Sciatic nerve (tissue), 2 donors: ENCODE data around the gene PRR22. TPM values are rescaled to one million over a fixed set of nuclear protein-coding genes. Genes with fewer than 3 reads are reported as not detected.
A peak's percentile ranks its signal among the peaks of the same experiment; 100 is the strongest.

Experiments used
- ATAC-seq: fragments of 200-7000 bp; cut with Tn5 transposase; one replicate; pipeline ENCODE4 v1.9.1; 2020; ENCODE audit warnings: mild to moderate bottlenecking, moderate library complexity
- DNase-seq: peaks from one replicate; pipeline ENCODE4 v3.0.0-alpha.2; 2020; ENCODE audit warnings: low spot score
- intact Hi-C: fragments of 100-400 bp; cut with DNase I; formaldehyde crosslinking; loops from one replicate; pipeline ENCODE4 v1.14.2; 2022
- total RNA-seq: library from RNA; stranded (reverse); fragmentation: NEBNext Ultra II Directional; extraction: Animal tissue kit (Norgen Biotek cat#: 25700); gene quantifications from one replicate; pipeline ENCODE4 v1.2.1, GENCODE V29; 2021
- donor health status: DM: no; HTN: no; CAD: no.
- donor health status: DM: no; HTN: no; CAD: no.

PRR22 gene
- total RNA-seq, 1 donor from 2014 or later: 1.0 TPM

GRCh38 chr19:5817218-5817617 is 32.7 kb upstream of the PRR22 start:
- no peak for DNase-seq
- intact Hi-C loops: no loop called here
- ATAC-seq: no peak

DNA sequence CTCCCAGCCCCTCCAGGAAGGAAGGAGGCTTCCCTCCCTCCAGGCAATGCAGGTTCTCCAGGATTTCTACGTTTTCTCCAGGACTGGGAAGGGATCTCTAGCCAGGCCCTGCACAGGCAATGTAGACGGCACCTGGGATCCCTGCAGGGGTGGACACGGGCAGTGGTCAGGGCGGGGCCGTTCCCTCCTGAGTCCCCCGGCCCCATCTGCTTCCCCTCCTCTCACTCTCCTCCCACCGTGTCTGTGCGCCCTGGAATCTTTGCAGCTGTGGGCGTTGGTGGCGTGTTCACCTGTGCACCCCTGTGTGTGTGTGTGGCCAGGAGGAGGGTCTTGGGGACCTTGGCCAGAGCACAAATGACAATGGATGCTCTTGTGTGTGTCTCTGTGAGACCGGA is 30.3 kb upstream of the PRR22 start:
- ATAC-seq: no peak
- no peak for DNase-seq
- intact Hi-C loops: no loop called here

DNA sequence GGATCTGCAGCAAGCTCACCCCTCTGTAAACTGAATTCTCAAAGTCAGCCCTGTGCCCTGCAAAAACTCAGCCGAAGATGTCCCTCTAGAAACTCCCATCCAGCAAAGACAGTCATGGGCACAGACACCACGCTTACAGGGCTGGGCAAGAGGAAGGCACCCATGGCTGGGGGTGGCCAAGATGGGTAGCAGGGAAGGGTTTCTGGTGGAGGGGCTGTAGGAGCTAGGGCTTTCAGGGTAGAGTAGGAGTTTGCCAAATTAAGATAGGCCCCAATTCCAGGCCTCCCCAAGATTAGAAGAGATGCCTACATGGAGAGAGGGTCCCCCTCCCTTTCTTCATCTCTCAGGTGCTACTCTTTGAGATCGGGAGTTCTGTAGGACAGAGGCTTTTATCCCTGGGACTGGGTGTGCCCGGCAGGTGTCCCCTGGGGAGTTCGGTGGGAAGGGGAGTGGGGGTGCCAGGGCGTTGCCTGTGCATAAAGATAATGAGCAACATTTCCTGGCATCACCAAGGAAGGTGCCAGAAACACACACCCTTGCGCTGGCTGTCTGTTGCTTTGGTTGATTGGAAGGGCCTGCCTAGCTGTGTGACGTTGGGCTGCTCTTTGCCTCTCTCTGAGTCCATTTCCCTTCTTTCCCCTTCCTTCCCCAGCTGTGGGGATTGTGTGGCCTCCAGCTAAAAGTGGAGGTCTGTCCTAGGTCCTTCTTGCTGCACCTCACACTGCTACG is 29.7 kb upstream of the PRR22 start:
- no peak for DNase-seq
- intact Hi-C loops: no loop called here
- ATAC-seq: no peak

GRCh38 chr19:5811117-5811516 is 26.6 kb upstream of the PRR22 start:
- intact Hi-C loops: no loop called here
- no peak for DNase-seq
- no peak for ATAC-seq

DNA sequence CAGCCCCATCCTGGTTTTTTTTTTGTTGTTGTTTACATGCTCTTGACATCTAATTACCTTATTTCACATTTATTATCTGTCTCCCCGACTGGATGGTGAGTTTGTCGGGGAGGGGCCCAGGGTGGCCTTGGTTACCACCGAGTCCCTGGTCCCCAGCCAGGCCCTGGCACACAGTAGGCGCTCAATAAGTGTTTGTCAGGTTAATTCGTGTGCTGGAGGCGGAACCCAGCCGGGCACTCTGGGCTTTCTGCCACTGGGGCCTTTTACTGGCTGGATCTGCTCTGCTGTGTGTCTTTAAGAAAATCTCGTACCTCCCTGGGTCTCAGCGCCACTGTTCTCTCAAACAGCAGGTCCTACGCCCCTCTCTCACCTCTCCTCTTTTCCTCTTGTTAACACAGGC is 24.9 kb upstream of the PRR22 start:
- no peak for ATAC-seq
- intact Hi-C loops: no loop called here

DNA sequence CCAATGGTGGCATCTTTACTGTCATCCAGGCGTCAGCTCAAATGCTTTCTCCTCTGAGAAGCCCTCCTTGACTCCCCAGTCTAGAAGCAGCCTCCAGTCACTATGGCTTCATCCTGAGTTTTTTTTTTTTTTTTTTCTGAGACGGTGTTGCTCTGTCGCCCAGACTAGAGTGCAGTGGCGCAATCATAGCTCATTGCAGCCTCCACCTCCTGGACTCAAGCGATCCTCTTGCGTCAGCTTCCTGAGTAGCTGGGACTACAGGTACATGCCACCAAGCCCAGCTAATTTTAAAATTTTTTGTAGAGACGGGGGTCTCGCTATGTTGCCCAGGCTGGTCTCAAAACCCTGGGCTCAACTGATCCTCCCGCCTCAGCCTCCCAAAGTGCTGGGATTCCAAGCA is 24.5 kb upstream of the PRR22 start:
- no peak for DNase-seq
- ATAC-seq: no peak
- intact Hi-C loops: no loop called here

More for the DNA sequence above, 24.9 kb upstream of the PRR22 start:
- no peak for DNase-seq

DNA sequence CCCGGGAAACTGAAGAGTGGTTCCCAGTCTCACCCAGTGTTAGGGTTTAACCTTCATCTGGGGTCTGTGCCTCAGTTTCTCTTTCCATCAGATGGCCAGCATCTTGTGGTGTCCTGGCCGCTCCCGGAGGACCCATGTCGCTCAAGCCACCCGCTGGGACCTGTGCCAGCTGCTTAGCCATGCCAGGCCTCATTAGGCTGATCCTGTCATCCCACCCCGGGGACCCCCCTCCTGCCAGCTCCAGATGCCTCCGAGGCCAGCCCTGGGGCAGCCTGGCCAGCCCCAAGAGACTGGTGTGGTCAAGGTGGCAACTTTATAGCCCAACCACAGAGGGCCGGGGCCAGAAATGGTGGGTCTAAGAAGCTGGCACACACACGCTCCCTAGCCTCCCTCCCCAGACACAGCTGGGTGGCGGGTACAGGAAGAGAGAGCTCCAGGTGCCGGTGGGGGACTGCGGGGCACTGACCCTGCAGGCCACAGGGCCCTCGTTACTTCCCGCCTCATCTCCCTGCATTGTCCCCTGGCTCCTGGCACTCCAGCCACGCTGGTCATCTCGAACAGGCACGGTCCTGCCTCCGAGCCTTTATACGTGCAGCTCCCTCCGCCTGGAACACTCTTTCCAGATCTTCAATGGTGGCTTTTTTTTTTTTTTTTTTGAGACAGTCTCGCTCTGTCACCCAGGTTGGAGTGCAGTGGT is 23.7 kb upstream of the PRR22 start:
- intact Hi-C loops: no loop called here
- DNase-seq: no peak

DNA sequence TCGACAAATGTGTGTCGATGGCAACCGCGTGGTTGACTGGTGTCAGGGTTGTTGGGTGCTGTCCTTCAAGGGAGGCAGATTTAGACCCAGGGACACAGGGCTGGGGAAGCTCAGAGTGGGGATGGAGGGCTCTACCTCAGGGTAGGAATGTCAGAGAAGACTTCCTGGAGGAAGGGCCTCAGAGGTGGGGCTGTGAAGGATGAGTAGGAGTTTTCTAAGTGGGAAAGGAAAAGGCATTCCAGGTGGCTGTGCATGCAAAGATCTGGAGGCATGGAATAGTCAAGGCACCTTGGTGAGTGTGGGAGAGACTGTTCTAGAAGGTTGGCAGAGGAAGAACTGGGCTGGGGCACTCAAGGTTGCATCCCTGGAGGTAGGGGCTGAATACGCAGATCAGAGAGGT is 22.4 kb upstream of the PRR22 start:
- intact Hi-C loops: no loop called here

More for the DNA sequence above, 23.7 kb upstream of the PRR22 start:
- ATAC-seq: no peak

GRCh38 chr19:5806133-5806489 is 21.6 kb upstream of the PRR22 start:
- no peak for ATAC-seq

More for the DNA sequence above, 22.4 kb upstream of the PRR22 start:
- DNase-seq (no peak), ATAC-seq (no peak)

DNA sequence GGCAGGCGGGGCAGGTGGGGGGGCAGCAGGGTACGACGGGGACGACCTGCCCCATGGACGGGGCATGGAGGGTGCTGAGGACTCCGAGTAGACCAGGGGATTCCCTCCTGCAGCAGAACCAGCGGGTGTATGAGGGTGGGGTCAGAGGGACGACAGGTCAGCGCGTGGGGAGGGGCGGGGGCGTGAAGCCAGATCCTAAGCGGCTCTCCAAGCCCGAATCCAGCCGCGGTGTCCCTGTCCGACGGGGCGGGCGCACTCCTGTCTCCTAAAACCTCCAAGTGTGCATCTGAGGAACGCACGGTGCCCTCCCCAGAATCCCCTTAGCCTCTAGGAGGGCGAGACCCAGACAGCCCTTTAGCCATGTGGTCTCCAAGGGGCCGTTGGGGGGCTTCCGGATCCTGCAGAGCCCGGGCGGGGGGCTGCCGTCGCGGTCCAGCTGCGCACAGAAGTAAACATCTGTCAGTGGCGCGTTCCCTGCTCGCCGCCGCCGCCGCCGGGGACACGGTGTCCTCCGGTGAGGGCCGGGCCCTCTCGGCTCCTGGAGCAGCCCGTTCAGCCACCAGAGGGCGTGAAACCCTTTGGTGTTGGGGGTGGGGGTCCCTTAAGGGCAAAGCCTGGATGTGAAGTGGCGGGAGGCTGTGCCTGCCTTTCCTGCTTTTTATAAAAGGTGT is 21.1 kb upstream of the PRR22 start:
- ATAC-seq (no peak), DNase-seq (no peak)
- intact Hi-C loops: no loop called here

More at GRCh38 chr19:5806133-5806489, 21.6 kb upstream of the PRR22 start:
- intact Hi-C loops: no loop called here
- DNase-seq: no peak

DNA sequence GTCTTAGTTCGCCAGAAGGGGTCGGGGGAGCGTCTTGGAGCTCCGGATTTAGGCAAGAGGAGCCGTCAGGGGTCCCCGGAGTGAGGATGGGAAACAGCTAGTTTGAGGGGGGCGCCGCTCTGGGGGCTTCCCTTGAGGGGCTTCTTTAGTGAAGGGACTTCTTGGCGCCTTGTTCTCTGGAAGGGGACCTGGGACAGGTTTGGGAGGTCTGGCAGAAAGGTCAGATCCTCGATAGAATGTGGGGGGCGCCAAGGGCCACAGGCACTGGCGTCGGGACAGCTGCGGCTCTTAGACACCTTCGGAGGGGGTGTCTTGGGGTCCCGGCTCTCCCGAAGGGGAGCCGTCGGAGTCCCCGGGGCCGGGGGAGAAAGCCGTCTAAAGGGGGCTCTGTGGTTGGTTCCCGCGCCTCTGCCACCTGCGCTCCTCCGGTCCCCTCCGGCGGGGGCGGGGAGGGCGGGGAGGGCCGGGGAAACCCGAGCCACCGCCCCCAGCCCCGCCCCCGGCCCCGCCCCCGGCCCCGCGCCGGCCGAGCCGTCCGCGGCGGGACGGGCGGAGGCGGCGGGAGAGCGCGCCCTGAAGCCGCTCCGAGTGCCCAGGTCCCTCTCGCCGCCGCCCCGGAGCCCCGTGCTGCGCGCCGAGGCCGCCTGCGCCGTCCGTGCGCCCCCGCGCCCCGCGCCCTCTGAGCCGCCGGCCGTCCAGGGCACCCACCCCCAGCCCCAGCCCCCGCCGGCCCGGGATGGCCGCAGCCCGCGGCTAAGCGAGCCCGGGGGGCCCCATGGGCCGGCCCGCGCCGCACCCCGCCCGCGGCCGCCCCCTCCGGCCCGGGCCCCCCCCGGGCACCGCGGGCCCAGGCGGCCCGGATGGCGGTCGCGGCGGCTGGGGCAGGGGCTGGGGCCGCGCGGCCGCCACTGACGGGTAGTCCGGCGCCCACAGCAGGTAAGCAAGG is 20.2 kb upstream of the PRR22 start, which contains the start of gene NRTN:
Gene NRTN, plus strand, starts transcription at position 552 of the 946 bp plus-strand sequence. CDS start 19,099 bp downstream, outside the sequence.
- ATAC-seq (no peak), DNase-seq (no peak)
- intact Hi-C loops: no loop called here

GRCh38 chr19:5803752-5804515 is 19.4 kb upstream of the PRR22 start:
- intact Hi-C loops: no loop called here
- DNase-seq: peak; percentile 85
- peak; percentile 86 for ATAC-seq

DNA sequence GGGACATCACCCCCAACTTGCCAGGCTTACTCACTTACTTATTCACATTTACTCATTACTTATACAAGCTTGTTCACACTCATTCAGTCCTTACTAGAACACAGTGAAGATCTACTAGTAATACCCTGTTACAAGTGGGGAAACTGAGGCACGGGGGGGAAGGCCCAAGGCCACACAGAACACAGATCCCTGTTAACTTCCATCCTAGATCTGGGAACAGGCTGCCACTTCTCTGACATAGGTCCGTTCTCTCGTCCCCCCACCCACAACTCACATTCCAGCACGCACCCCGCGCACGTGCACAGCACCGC is 18.9 kb upstream of the PRR22 start:
- no peak for ATAC-seq
- no peak for DNase-seq
- intact Hi-C loops: no loop called here

- intact Hi-C loops: no loop called here
- no peak for ATAC-seq
- DNase-seq: no peak
Measured at GRCh38 chr19:5801796-5802619, 17.5 kb upstream of the PRR22 start.

- intact Hi-C loops: no loop called here
Measured at GRCh38 chr19:5800361-5801270, 16.1 kb upstream of the PRR22 start.

More at GRCh38 chr19:5800361-5801270, 16.1 kb upstream of the PRR22 start:
- DNase-seq (no peak), ATAC-seq (no peak)
